ENCODE measurements around the gene ST6GALNAC6. TPM values are rescaled to one million over a fixed set of nuclear protein-coding genes. Genes with fewer than 3 reads are reported as not detected.
A peak's percentile ranks its signal among the peaks of the same experiment; 100 is the strongest.

The ST6GALNAC6 gene
- polyA plus RNA-seq, 1 donor from 2014 or later, result 44.2 TPM

GRCh38 chr9:127929625-127929979 is 30.2 kb upstream of the ST6GALNAC6 start:
- Histone ChIP-seq H3K36me3 (ENCODE audit: insufficient read depth, low read length) (no peaks in the 10 kb centered on the region), H3K27me3 (ENCODE audit: insufficient read depth, low read depth, low read length) (peaks cover 48% of the 10 kb centered on the region), H3K79me2 (replicated peaks; ENCODE audit: insufficient read depth, low read length) (no peaks in the 10 kb centered on the region), H3K9me2 (ENCODE audit: insufficient read depth, low read length) (no peaks in the 10 kb centered on the region), H3K4me2 (ENCODE audit: low read length) (no peak overlapping the region), H3F3A (ENCODE audit: insufficient read depth, low read length, poor library complexity, severe bottlenecking) (no peaks in the 10 kb centered on the region), H2AFZ (ENCODE audit: low read depth, low read length) (no peak overlapping the region), H4K20me1 (ENCODE audit: insufficient read depth) (no peaks in the 10 kb centered on the region), H3K9ac (ENCODE audit: low read length) (no peak overlapping the region), H3K27ac (ENCODE audit: low read length) (no peak overlapping the region), H3K4me3 (ENCODE audit: low read length) (peak overlapping the region; percentile 79), H3K9me3 (ENCODE audit: low read length) (no peaks in the 10 kb centered on the region)
- TF ChIP-seq REST (IDR thresholded peaks at IDR 0.05; ENCODE audit: borderline replicate concordance), result no peak
- TF ChIP-seq MXI1 (conservative IDR thresholded peaks at IDR 0.05; ENCODE audit: poor library complexity, severe bottlenecking), result no peak
- TF ChIP-seq EP300 (conservative IDR thresholded peaks at IDR 0.05; ENCODE audit: poor library complexity, severe bottlenecking), result no peak
- no peak for TF ChIP-seq SMC3 (conservative IDR thresholded peaks at IDR 0.05; ENCODE audit: poor library complexity)
- TF ChIP-seq TAF1 (IDR thresholded peaks at IDR 0.05; ENCODE audit: low read depth), result no peak

GRCh38 chr9:127928676-127929624 is 29.5 kb upstream of the ST6GALNAC6 start:
- H3K4me2 ChIP-seq (ENCODE audit: low read length), result no peak overlapping the region
- no peak overlapping the region for H3K4me3 ChIP-seq (ENCODE audit: low read length)
- no peak overlapping the region for H2AFZ ChIP-seq (ENCODE audit: low read depth, low read length)
- TF ChIP-seq POLR2AphosphoS5 (IDR thresholded peaks at IDR 0.05), result no peak
- TF ChIP-seq SMC3 (conservative IDR thresholded peaks at IDR 0.05; ENCODE audit: poor library complexity), result no peak
- TF ChIP-seq MXI1 (conservative IDR thresholded peaks at IDR 0.05; ENCODE audit: poor library complexity, severe bottlenecking), result no peak
- TF ChIP-seq TAF1 (IDR thresholded peaks at IDR 0.05; ENCODE audit: low read depth), result no peak
- no peak for TF ChIP-seq RAD21 (conservative IDR thresholded peaks at IDR 0.05)
- no peak for TF ChIP-seq EZH2 (IDR thresholded peaks at IDR 0.05; ENCODE audit: borderline replicate concordance, insufficient read depth, low read length, poor library complexity, severe bottlenecking)
- TF ChIP-seq EP300 (conservative IDR thresholded peaks at IDR 0.05; ENCODE audit: poor library complexity, severe bottlenecking), result no peak
- TF ChIP-seq CTCF (IDR thresholded peaks at IDR 0.05; ENCODE audit: poor library complexity, severe bottlenecking), result no peak
- TF ChIP-seq REST (IDR thresholded peaks at IDR 0.05; ENCODE audit: borderline replicate concordance), result no peak
- no peaks in the 10 kb centered on the region for H3F3A ChIP-seq (ENCODE audit: insufficient read depth, low read length, poor library complexity, severe bottlenecking)
- H3K9me2 ChIP-seq (ENCODE audit: insufficient read depth, low read length), result no peaks in the 10 kb centered on the region
- no peaks in the 10 kb centered on the region for H3K79me2 ChIP-seq (replicated peaks; ENCODE audit: insufficient read depth, low read length)
- H3K27ac ChIP-seq (ENCODE audit: low read length), result no peak overlapping the region
- no peaks in the 10 kb centered on the region for H3K9me3 ChIP-seq (ENCODE audit: low read length)
- H4K20me1 ChIP-seq (ENCODE audit: insufficient read depth), result no peaks in the 10 kb centered on the region
- peaks cover 50% of the 10 kb centered on the region for H3K27me3 ChIP-seq (ENCODE audit: insufficient read depth, low read depth, low read length)
- H3K36me3 ChIP-seq (ENCODE audit: insufficient read depth, low read length), result no peaks in the 10 kb centered on the region
- no peak overlapping the region for H3K9ac ChIP-seq (ENCODE audit: low read length)

Data from neural cell (in vitro differentiated cells).